GM12878 (cell line): Measurements from ENCODE around the gene VPS26A. TPM values are rescaled to one million over a fixed set of nuclear protein-coding genes. Genes with fewer than 3 reads are reported as not detected.

Source experiments
- ATAC-seq: fragments of 200-7000 bp; cut with Tn5 transposase; 3 replicates; pipeline ENCODE4 v1.9.1; 2020; ENCODE audit warnings: mild to moderate bottlenecking, moderate library complexity
- BruUV-seq: library from RNA; stranded (reverse); fragments of 400-500 nt; replicated peaks from 2 replicates; lab custom pipeline; 2021; lab: Mats Ljungman, UMichigan
- CTCF ChIA-PET: fragments of 300-600 bp; sonication (Branson Sonifier 250); formaldehyde crosslinking; extraction: SDS; loops from one replicate; lab custom pipeline; 2021; ENCODE audit warnings: inconsistent platforms; lab: Yijun Ruan, JAX
- POLR2A ChIA-PET: fragments of 350-600 bp; formaldehyde crosslinking; extraction: SDS; loops from one replicate; lab custom pipeline; 2021; ENCODE audit warnings: inconsistent platforms; lab: Charles Lee
- RAD21 ChIA-PET: fragments of 300-600 bp; sonication (Branson Sonifier 250); formaldehyde crosslinking; loops from one replicate; lab custom pipeline; 2023; ENCODE audit warnings: antibody characterized with exemption; ENCODE audit not compliant: unreplicated experiment; lab: Charles Lee
- SMC1A ChIA-PET: fragments of 300-600 bp; sonication (Branson Sonifier 250); formaldehyde crosslinking; loops from one replicate; lab custom pipeline; 2023; ENCODE audit not compliant: unreplicated experiment, uncharacterized antibody; lab: Charles Lee
- DNase-seq: peaks from one replicate; pipeline ENCODE4 v3.0.0-alpha.2; 2011; ENCODE audit warnings: low read depth, low spot score
- FAIRE-seq: peaks from 3 replicates; lab custom pipeline; 2011; peaks lifted over from hg19 to GRCh38; lab: Jason Lieb, UNC
- H2AFZ ChIP-seq: 2 replicates; pipeline ENCODE4 v1.6.0; 2011; ENCODE audit warnings: low read depth, low read length, control low read depth; ENCODE audit not compliant: control insufficient read depth
- H3K27ac ChIP-seq: 2 replicates; pipeline ENCODE4 v1.5.1; 2011; ENCODE audit warnings: control low read depth; ENCODE audit not compliant: control insufficient read depth, insufficient read depth
- H3K27me3 ChIP-seq, 2 experiments: replicated peaks in 1 of 2; 2 replicates each; pipeline versions ENCODE4 v1.6.0 to v1.6.1; 2011; ENCODE audit warnings: low read length in 1 of 2; ENCODE audit not compliant: control insufficient read depth in 2 of 2, insufficient read depth in 2 of 2
- H3K36me3 ChIP-seq, 2 experiments: 2 replicates each; pipeline ENCODE4 v1.5.1; 2011; ENCODE audit warnings: low read length in 1 of 2; ENCODE audit not compliant: control insufficient read depth in 2 of 2, insufficient read depth in 2 of 2
- H3K4me1 ChIP-seq: 2 replicates; pipeline ENCODE4 v1.6.1; 2011; ENCODE audit warnings: mild to moderate bottlenecking, low read length, moderate library complexity, mixed read lengths; ENCODE audit not compliant: control insufficient read depth, insufficient read depth
- H3K4me2 ChIP-seq: 2 replicates; pipeline ENCODE4 v1.6.0; 2011; ENCODE audit warnings: control low read depth; ENCODE audit not compliant: control insufficient read depth, insufficient read depth
- H3K4me3 ChIP-seq: fragments of 200-600 bp; sonication (generic); 2 replicates; pipeline ENCODE4 v1.5.1; 2016
- H3K79me2 ChIP-seq: 2 replicates; pipeline ENCODE4 v1.6.0; 2011; ENCODE audit warnings: low read length; ENCODE audit not compliant: control insufficient read depth, insufficient read depth
- H3K9ac ChIP-seq: 2 replicates; pipeline ENCODE4 v1.8.0; 2011; ENCODE audit warnings: low read length, control low read depth, mixed read lengths; ENCODE audit not compliant: control insufficient read depth, insufficient read depth
- H3K9me3 ChIP-seq: replicated peaks from 3 replicates; pipeline ENCODE4 v1.5.1; 2011; ENCODE audit warnings: mild to moderate bottlenecking, low read length; ENCODE audit not compliant: control insufficient read depth, insufficient read depth
- H4K20me1 ChIP-seq: 2 replicates; pipeline ENCODE4 v1.6.0; 2011; ENCODE audit not compliant: control insufficient read depth, insufficient read depth
- BHLHE40 ChIP-seq, 2 experiments: fragments of 450-650 bp in 1 of 2; IDR thresholded peaks; 2 replicates each; pipeline ENCODE4 v1.6.1; 2011 to 2017; ENCODE audit warnings: low read depth in 2 of 2, borderline replicate concordance in 1 of 2, improper control_type of control experiment in 1 of 2, low read length in 1 of 2, mild to moderate bottlenecking in 1 of 2
- BRCA1 ChIP-seq: IDR thresholded peaks from 2 replicates; pipeline ENCODE4 v1.6.1; 2011; ENCODE audit warnings: low read depth, low read length, improper control_type of control experiment
- CHD2 ChIP-seq: IDR thresholded peaks from 2 replicates; pipeline ENCODE4 v1.6.1; 2011; ENCODE audit warnings: low read depth, low read length, improper control_type of control experiment, borderline replicate concordance
- CREM ChIP-seq: IDR thresholded peaks from 2 replicates; pipeline ENCODE4 v1.6.1; 2014; ENCODE audit warnings: antibody characterized with exemption, low read depth
- EGR1 ChIP-seq, 2 experiments: IDR thresholded peaks; 1 replicate in 1 of 2; 2 replicates in 1 of 2; pipeline ENCODE4 v1.6.1; 2011 to 2012; ENCODE audit warnings: low read depth in 2 of 2, low read length in 2 of 2, borderline replicate concordance in 1 of 2, mild to moderate bottlenecking in 1 of 2, moderate library complexity in 1 of 2
- GABPA ChIP-seq: IDR thresholded peaks from 2 replicates; pipeline ENCODE4 v1.6.1; 2014; ENCODE audit warnings: antibody characterized with exemption, low read depth, mild to moderate bottlenecking, inconsistent platforms
- HDAC6 ChIP-seq: fragments of 200-600 bp; sonication (generic); IDR thresholded peaks from one replicate; pipeline ENCODE4 v1.8.0; 2017; ENCODE audit warnings: antibody characterized with exemption; ENCODE audit not compliant: unreplicated experiment
- JUNB ChIP-seq: IDR thresholded peaks from 2 replicates; pipeline ENCODE4 v1.6.1; 2016; ENCODE audit warnings: antibody characterized with exemption, mild to moderate bottlenecking
- KDM1A ChIP-seq: fragments of 200-600 bp; sonication (generic); IDR thresholded peaks from 2 replicates; pipeline ENCODE4 v1.6.1; 2016; ENCODE audit warnings: borderline replicate concordance
- MTA3 ChIP-seq: IDR thresholded peaks from 2 replicates; pipeline ENCODE4 v1.6.1; 2012; ENCODE audit warnings: low read length, inconsistent platforms, borderline replicate concordance
- TAF1 ChIP-seq: IDR thresholded peaks from 2 replicates; pipeline ENCODE4 v1.6.1; 2011; ENCODE audit warnings: mild to moderate bottlenecking, low read depth, low read length, borderline replicate concordance
- TBL1XR1 ChIP-seq: IDR thresholded peaks from 2 replicates; pipeline ENCODE4 v1.6.1; 2012; ENCODE audit warnings: low read depth, low read length, improper control_type of control experiment
- ZNF274 ChIP-seq: IDR thresholded peaks from one replicate; pipeline ENCODE4 v1.8.0; 2011; ENCODE audit not compliant: insufficient read length, insufficient read depth
- WGBS: methylation state at CpG from one replicate; pipeline ENCODE4 v1.1.6; 2016; ENCODE audit warnings: low lambda C conversion rate; ENCODE audit not compliant: insufficient replicate concordance, insufficient coverage; ENCODE audit errors: missing lambda C conversion rate; 5-methylcytosine and 5-hydroxymethylcytosine counted together
- in situ Hi-C: fragments of 300-500 bp; cut with MboI; formaldehyde crosslinking; loops from 9 replicates; pipeline ENCODE4 v1.14.3; 2018; ENCODE audit warnings: mixed read lengths
- intact Hi-C: fragments of 100-400 bp; cut with micrococcal nuclease; formaldehyde crosslinking; loops from one replicate; pipeline ENCODE4 v1.14.2; 2022; ENCODE audit not compliant: unreplicated experiment
- polyA plus RNA-seq, 11 experiments: library from polyadenylated mRNA; depleted of rRNA in 4 of 11; unstranded in 6 of 11; stranded (reverse) in 5 of 11; fragments of >200 nt; fragmentation: Nextera tagmentation in 4 of 11; fragmentation: Illumina TruSeq in 1 of 11; extraction: Ambion mirVana in 4 of 11; extraction: Trizol in 1 of 11; gene quantifications; 1 replicate in 1 of 11; 2 replicates in 10 of 11; pipeline versions ENCODE4 v1.2.1 to v1.2.3, GENCODE V29; 2011 to 2016; ENCODE audit warnings: inconsistent platforms in 2 of 11, missing spikeins in 2 of 11, low read depth in 1 of 11
- total RNA-seq, 4 experiments: library from RNA; depleted of rRNA in 3 of 4; stranded (reverse); fragments of >200 nt in 3 of 4; fragmentation: Illumina TruSeq in 1 of 4; extraction: Trizol in 1 of 4; gene quantifications; 2 replicates each; pipeline versions ENCODE4 v1.2.1 to v1.2.3, GENCODE V29; 2013 to 2021
- TF ChIP-seq, protein P1 (sequence below): IDR thresholded peaks from 2 replicates; pipeline ENCODE4 v1.6.1; 2011; ENCODE audit warnings: borderline replicate concordance, low read depth, mild to moderate bottlenecking, moderate library complexity, low read length; ENCODE audit not compliant: insufficient read depth, poor library complexity, severe bottlenecking
- TF ChIP-seq, protein P2 (sequence below): fragments of 450-650 bp; IDR thresholded peaks from 2 replicates; pipeline ENCODE4 v1.6.1; 2017; ENCODE audit warnings: antibody characterized with exemption, mild to moderate bottlenecking, moderate library complexity
- TF ChIP-seq, protein P3 (sequence below): fragments of 450-650 bp; IDR thresholded peaks from 2 replicates; pipeline ENCODE4 v1.6.1; 2016; ENCODE audit warnings: mild to moderate bottlenecking
- TF ChIP-seq, protein P4 (sequence below), 3 experiments: IDR thresholded peaks in 2 of 3; conservative IDR thresholded peaks in 1 of 3; 2 replicates each; pipeline ENCODE4 v1.5.1; 2011; ENCODE audit warnings: low read depth in 3 of 3, low read length in 3 of 3, mild to moderate bottlenecking in 3 of 3, control low read depth in 2 of 3, moderate library complexity in 2 of 3, inconsistent platforms in 1 of 3, mixed read lengths in 1 of 3; ENCODE audit not compliant: control insufficient read depth in 2 of 3, insufficient read depth in 1 of 3; ENCODE audit errors: extremely low read depth in 1 of 3

The VPS26A gene
- total and polyA plus RNA-seq, 10 of the 15 experiments (the other 5 are each of a cell fraction or from before 2014, with no cell fraction given): 16.8 to 72.3 (median 26.8) TPM

- H3K79me2 ChIP-seq: no peaks in the 10 kb centered on the region
- ChIA-PET POLR2A (no interaction called here), CTCF (no interaction called here), SMC1A (interaction anchor here (1.0 to 1.5 kb wide), 3 partner anchors 9 to 185 kb away, joined by 3 to 4 read pairs (median 3); no protein-coding TSS in a partner anchor), RAD21 (interaction anchor here (0.6 to 1.0 kb wide), 2 partner anchors 15 to 757 kb away, joined by 3 read pairs; no protein-coding TSS in a partner anchor)
- FAIRE-seq (no peak), DNase-seq (no peak), ATAC-seq (no peak)
- no TSS peak for BruUV-seq
- H3K9me3 ChIP-seq: no peaks in the 10 kb centered on the region; the same call in 2 of the 3 replicates
- H3K27ac ChIP-seq: no peak overlapping the region
- no peaks in the 10 kb centered on the region for H3K4me1 ChIP-seq
- peaks cover 5% of the 10 kb centered on the region in 2 experiments; a peak in 3 of 4 replicates for H3K36me3 ChIP-seq
- H3K4me3 ChIP-seq: no peak overlapping the region
- no peaks in the 10 kb centered on the region for H4K20me1 ChIP-seq
- TF ChIP-seq, protein P1, sequence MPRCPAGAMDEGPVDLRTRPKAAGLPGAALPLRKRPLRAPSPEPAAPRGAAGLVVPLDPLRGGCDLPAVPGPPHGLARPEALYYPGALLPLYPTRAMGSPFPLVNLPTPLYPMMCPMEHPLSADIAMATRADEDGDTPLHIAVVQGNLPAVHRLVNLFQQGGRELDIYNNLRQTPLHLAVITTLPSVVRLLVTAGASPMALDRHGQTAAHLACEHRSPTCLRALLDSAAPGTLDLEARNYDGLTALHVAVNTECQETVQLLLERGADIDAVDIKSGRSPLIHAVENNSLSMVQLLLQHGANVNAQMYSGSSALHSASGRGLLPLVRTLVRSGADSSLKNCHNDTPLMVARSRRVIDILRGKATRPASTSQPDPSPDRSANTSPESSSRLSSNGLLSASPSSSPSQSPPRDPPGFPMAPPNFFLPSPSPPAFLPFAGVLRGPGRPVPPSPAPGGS: no peak
- TF ChIP-seq EGR1 (IDR thresholded peaks at IDR 0.05; ENCODE audit: borderline replicate concordance in 1 of 2, low read depth in 2 of 2, low read length in 2 of 2) (no peak), BHLHE40 (IDR thresholded peaks at IDR 0.05; ENCODE audit: borderline replicate concordance in 1 of 2, low read depth in 2 of 2, low read length in 1 of 2) (no peak), KDM1A (no peak), JUNB (no peak), TBL1XR1 (no peak), HDAC6 (no peak), CHD2 (no peak), BRCA1 (no peak), TAF1 (no peak), GABPA (no peak), MTA3 (no peak), CREM (no peak), ZNF274 (no peak)
- TF ChIP-seq, protein P2, sequence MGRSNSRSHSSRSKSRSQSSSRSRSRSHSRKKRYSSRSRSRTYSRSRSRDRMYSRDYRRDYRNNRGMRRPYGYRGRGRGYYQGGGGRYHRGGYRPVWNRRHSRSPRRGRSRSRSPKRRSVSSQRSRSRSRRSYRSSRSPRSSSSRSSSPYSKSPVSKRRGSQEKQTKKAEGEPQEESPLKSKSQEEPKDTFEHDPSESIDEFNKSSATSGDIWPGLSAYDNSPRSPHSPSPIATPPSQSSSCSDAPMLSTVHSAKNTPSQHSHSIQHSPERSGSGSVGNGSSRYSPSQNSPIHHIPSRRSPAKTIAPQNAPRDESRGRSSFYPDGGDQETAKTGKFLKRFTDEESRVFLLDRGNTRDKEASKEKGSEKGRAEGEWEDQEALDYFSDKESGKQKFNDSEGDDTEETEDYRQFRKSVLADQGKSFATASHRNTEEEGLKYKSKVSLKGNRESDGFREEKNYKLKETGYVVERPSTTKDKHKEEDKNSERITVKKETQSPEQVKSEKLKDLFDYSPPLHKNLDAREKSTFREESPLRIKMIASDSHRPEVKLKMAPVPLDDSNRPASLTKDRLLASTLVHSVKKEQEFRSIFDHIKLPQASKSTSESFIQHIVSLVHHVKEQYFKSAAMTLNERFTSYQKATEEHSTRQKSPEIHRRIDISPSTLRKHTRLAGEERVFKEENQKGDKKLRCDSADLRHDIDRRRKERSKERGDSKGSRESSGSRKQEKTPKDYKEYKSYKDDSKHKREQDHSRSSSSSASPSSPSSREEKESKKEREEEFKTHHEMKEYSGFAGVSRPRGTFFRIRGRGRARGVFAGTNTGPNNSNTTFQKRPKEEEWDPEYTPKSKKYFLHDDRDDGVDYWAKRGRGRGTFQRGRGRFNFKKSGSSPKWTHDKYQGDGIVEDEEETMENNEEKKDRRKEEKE: no peak
- TF ChIP-seq, protein P3, sequence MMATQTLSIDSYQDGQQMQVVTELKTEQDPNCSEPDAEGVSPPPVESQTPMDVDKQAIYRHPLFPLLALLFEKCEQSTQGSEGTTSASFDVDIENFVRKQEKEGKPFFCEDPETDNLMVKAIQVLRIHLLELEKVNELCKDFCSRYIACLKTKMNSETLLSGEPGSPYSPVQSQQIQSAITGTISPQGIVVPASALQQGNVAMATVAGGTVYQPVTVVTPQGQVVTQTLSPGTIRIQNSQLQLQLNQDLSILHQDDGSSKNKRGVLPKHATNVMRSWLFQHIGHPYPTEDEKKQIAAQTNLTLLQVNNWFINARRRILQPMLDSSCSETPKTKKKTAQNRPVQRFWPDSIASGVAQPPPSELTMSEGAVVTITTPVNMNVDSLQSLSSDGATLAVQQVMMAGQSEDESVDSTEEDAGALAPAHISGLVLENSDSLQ: no peak
- TF ChIP-seq, protein P4, sequence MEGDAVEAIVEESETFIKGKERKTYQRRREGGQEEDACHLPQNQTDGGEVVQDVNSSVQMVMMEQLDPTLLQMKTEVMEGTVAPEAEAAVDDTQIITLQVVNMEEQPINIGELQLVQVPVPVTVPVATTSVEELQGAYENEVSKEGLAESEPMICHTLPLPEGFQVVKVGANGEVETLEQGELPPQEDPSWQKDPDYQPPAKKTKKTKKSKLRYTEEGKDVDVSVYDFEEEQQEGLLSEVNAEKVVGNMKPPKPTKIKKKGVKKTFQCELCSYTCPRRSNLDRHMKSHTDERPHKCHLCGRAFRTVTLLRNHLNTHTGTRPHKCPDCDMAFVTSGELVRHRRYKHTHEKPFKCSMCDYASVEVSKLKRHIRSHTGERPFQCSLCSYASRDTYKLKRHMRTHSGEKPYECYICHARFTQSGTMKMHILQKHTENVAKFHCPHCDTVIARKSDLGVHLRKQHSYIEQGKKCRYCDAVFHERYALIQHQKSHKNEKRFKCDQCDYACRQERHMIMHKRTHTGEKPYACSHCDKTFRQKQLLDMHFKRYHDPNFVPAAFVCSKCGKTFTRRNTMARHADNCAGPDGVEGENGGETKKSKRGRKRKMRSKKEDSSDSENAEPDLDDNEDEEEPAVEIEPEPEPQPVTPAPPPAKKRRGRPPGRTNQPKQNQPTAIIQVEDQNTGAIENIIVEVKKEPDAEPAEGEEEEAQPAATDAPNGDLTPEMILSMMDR (IDR thresholded peaks at IDR 0.05 in 2 of 3, conservative IDR thresholded peaks at IDR 0.05 in 1 of 3; ENCODE audit: control insufficient read depth in 2 of 3, extremely low read depth in 1 of 3, insufficient read depth in 1 of 3, low read depth in 3 of 3, low read length in 3 of 3): no peak
- no peak overlapping the region for H3K4me2 ChIP-seq
- no peak overlapping the region for H2AFZ ChIP-seq
- in situ Hi-C loops: no loop called here
- intact Hi-C loops: no loop called here
- 63% methylated on average over 2 of the region's 2 CpGs for WGBS
- no peak overlapping the region for H3K9ac ChIP-seq
- no peaks in the 10 kb centered on the region for H3K27me3 ChIP-seq
Observed at GRCh38 chr10:69211104-69211503, 87.1 kb downstream of the VPS26A start.
